ENCODE measurements around the gene CAPN15.

The CAPN15 gene

DNA sequence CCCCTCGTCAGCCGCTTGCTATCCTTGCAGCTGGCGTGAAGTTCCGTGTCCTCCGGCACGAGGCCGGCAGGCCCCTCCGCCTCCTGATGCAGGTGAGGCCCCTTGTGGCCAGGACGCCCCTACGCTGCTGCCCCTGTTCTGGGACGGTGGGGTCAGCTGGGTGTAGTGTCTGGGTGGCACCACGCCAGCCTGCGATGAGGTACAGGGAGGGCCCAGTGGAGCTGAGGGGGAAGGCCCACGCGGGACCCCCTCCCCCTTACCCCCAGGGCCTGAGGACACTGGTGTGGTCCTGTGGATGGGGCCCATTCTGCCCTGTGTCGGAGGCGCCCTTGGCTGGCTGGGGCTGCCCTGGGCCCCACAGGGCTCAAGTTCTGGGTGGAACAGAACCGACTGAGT lies 54.7 kb downstream of the CAPN15 start:
- H3K4me1 ChIP-seq (ENCODE audit: control insufficient read depth, insufficient read depth, low read length, unreplicated experiment): peaks cover 8% of the 10 kb centered on the region
- H3K27me3 ChIP-seq (ENCODE audit: insufficient read depth, low read length): no peaks in the 10 kb centered on the region
- H3K4me3 ChIP-seq (ENCODE audit: low read depth, low read length): no peak overlapping the region
- no peaks in the 10 kb centered on the region for H3K79me2 ChIP-seq (ENCODE audit: control insufficient read depth, insufficient read depth, low read length, unreplicated experiment)
- H2AFZ ChIP-seq (ENCODE audit: low read length, unreplicated experiment): no peak overlapping the region
- H3K36me3 ChIP-seq (ENCODE audit: insufficient read depth, low read length): no peaks in the 10 kb centered on the region
- H3K27ac ChIP-seq (ENCODE audit: low read depth, low read length): no peak overlapping the region

DNA sequence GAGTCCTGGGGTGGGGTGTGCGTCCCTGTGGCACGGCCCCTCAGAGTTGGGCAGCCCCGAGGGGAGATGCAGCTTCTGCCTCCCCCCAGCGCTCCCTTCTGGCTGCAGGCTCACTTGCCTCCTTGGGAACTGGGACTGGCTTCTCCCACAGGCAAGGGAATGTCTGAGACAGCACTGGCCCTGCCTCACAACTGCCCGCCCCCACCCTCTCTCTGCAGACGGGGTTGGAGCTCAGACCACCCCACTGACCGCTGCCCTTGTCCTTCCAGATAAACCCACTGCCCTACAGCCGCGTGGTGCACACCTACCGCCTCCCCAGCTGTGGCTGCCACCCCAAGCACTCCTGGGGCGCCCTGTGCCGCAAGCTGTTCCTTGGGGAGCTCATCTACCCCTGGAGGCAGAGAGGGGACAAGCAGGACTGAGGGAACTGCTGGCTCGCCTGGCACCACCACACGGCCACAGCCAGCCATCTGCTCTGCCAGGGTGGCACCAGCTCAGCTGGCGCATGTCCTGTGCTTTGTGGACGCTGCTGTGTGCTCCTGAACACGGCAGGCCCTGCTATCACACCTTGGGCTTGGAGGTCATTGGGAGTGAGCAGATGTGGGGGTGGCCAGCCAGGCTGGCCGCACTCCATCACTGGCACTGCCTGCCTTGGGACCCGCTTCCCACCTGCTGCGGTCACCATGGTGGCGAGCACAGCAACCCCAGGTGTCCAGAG lies 55.3 kb downstream of the CAPN15 start:
- peaks cover 1% of the 10 kb centered on the region for H3K79me2 ChIP-seq (ENCODE audit: control insufficient read depth, insufficient read depth, low read length, unreplicated experiment)
- no peak overlapping the region for H3K4me3 ChIP-seq (ENCODE audit: low read depth, low read length)
- H3K36me3 ChIP-seq (ENCODE audit: insufficient read depth, low read length): no peaks in the 10 kb centered on the region
- peaks cover 8% of the 10 kb centered on the region for H3K4me1 ChIP-seq (ENCODE audit: control insufficient read depth, insufficient read depth, low read length, unreplicated experiment)
- H2AFZ ChIP-seq (ENCODE audit: low read length, unreplicated experiment): no peak overlapping the region
- H3K27ac ChIP-seq (ENCODE audit: low read depth, low read length): no peak overlapping the region
- no peaks in the 10 kb centered on the region for H3K27me3 ChIP-seq (ENCODE audit: insufficient read depth, low read length)

DNA sequence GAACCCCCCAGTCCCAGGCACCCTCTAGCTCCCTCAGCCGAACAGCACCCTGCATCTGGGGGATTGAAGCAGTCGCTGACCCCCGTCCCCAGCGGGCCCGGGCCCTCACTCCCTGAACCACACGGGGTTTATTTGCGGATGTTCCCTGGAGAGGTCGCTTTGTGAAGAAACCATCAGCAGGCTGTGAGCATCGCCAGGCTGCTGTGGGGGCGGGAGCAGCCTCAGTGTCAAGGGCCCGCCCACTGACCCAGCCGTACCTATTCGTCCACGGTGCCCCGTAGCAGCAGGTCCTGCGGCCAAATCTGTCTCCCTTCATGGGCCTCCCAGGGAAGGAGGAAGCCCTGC lies 55.9 kb downstream of the CAPN15 start:
- Histone ChIP-seq H3K36me3 (ENCODE audit: insufficient read depth, low read length) (no peaks in the 10 kb centered on the region), H3K4me3 (ENCODE audit: low read depth, low read length) (no peak overlapping the region), H3K79me2 (ENCODE audit: control insufficient read depth, insufficient read depth, low read length, unreplicated experiment) (peaks cover 8% of the 10 kb centered on the region), H3K4me1 (ENCODE audit: control insufficient read depth, insufficient read depth, low read length, unreplicated experiment) (peaks cover 8% of the 10 kb centered on the region), H3K27ac (ENCODE audit: low read depth, low read length) (no peak overlapping the region), H3K27me3 (ENCODE audit: insufficient read depth, low read length) (no peaks in the 10 kb centered on the region), H2AFZ (ENCODE audit: low read length, unreplicated experiment) (no peak overlapping the region)

DNA sequence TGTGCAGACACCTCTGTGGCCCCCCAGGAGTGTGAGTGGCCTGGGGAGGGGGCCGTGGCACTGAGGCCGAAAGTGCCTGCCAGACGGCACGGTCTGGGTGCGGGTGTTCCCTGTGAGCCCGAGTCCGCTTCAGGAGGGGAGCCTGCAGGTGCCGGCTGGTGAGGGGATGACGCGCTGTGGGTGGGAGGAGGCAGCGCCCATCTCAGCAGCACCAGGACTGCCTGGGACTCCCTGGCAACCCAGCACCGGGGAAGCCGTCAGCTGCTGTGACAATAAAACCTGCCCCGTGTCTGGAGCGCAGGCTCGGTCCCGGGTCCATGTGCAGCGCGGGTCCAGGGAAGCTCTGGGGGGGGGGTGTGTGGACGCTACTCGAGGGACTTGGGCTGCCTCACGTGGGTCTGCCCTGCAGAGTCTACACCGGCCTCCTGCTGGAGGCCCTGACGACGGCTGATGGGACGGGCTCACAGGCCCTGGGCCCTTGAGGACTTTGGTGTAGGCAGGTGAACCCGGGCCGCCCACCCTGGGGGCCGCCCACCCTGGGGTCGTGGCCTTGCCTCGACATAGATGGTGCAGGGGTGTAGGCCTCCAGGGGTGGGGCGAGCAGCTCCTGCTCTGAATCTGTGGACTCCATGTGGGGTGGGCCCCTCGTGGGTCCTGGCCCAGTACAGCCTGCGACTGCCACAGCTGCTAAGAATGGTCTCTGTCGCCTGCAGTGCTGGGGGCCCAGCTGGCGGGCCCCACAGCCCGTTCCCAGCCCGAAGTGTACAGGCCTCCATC lies 56.5 kb downstream of the CAPN15 start:
- H3K36me3 ChIP-seq (ENCODE audit: insufficient read depth, low read length): no peaks in the 10 kb centered on the region
- no peak overlapping the region for H3K4me3 ChIP-seq (ENCODE audit: low read depth, low read length)
- no peak overlapping the region for H3K27ac ChIP-seq (ENCODE audit: low read depth, low read length)
- H3K27me3 ChIP-seq (ENCODE audit: insufficient read depth, low read length): no peaks in the 10 kb centered on the region
- H3K4me1 ChIP-seq (ENCODE audit: control insufficient read depth, insufficient read depth, low read length, unreplicated experiment): peaks cover 8% of the 10 kb centered on the region
- no peak overlapping the region for H2AFZ ChIP-seq (ENCODE audit: low read length, unreplicated experiment)
- H3K79me2 ChIP-seq (ENCODE audit: control insufficient read depth, insufficient read depth, low read length, unreplicated experiment): peaks cover 9% of the 10 kb centered on the region

DNA sequence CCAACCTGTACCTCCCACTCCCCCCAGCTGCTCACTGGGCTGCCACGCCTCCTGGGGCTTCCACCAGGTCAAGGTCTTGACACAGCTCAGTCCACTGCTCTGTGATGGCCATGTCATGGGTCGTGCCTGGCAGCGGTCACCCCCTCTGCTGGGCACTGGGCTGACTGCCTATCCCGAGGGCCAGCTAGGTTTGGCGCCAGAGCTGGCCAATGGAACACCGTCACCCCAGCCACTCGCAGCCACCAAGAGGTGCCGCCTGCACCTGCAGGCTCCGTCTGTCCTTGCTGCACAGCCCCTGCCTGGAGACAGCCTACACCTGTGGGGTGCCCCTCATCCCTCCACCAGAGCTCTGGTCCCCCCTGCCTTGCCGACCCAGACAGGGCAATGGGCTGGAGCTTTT lies 57.8 kb downstream of the CAPN15 start:
- no peak overlapping the region for H2AFZ ChIP-seq (ENCODE audit: low read length, unreplicated experiment)
- no peaks in the 10 kb centered on the region for H3K36me3 ChIP-seq (ENCODE audit: insufficient read depth, low read length)
- no peaks in the 10 kb centered on the region for H3K27me3 ChIP-seq (ENCODE audit: insufficient read depth, low read length)
- peaks cover 8% of the 10 kb centered on the region for H3K4me1 ChIP-seq (ENCODE audit: control insufficient read depth, insufficient read depth, low read length, unreplicated experiment)
- H3K79me2 ChIP-seq (ENCODE audit: control insufficient read depth, insufficient read depth, low read length, unreplicated experiment): peaks cover 9% of the 10 kb centered on the region
- no peak overlapping the region for H3K27ac ChIP-seq (ENCODE audit: low read depth, low read length)
- no peak overlapping the region for H3K4me3 ChIP-seq (ENCODE audit: low read depth, low read length)

DNA sequence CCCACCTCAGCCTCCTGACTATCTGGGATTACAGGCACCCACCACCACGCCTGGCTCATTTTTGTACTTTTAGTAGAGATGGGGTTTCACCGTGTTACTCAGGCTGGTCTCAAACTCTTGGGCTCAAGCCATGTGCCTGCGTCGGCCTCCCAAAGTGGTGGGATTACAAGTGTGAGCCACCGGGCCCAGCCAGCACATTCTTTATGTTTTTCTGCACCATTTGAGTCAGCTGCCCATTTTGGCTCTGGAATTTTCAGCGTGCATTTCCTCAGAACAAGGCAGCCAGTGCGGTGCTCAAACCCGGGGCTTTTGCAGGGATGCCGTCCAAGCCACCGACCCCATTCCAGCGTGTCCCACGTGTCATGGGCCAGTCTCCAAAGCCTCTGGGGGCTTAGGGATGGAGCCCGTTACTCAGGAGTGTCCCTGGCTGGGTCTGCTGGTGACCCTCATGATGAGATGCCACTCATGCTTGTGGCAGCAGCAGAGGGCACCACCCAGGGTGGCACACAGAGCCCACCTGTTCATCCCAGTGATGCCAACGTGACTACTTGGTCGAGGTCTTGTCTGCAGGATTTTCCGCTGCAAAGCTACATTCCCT lies 58.6 kb downstream of the CAPN15 start:
- H3K79me2 ChIP-seq (ENCODE audit: control insufficient read depth, insufficient read depth, low read length, unreplicated experiment): peaks cover 17% of the 10 kb centered on the region
- no peak overlapping the region for H3K27ac ChIP-seq (ENCODE audit: low read depth, low read length)
- peaks cover 14% of the 10 kb centered on the region for H3K4me1 ChIP-seq (ENCODE audit: control insufficient read depth, insufficient read depth, low read length, unreplicated experiment)
- no peaks in the 10 kb centered on the region for H3K36me3 ChIP-seq (ENCODE audit: insufficient read depth, low read length)
- no peak overlapping the region for H2AFZ ChIP-seq (ENCODE audit: low read length, unreplicated experiment)
- H3K4me3 ChIP-seq (ENCODE audit: low read depth, low read length): no peak overlapping the region
- no peaks in the 10 kb centered on the region for H3K27me3 ChIP-seq (ENCODE audit: insufficient read depth, low read length)

DNA sequence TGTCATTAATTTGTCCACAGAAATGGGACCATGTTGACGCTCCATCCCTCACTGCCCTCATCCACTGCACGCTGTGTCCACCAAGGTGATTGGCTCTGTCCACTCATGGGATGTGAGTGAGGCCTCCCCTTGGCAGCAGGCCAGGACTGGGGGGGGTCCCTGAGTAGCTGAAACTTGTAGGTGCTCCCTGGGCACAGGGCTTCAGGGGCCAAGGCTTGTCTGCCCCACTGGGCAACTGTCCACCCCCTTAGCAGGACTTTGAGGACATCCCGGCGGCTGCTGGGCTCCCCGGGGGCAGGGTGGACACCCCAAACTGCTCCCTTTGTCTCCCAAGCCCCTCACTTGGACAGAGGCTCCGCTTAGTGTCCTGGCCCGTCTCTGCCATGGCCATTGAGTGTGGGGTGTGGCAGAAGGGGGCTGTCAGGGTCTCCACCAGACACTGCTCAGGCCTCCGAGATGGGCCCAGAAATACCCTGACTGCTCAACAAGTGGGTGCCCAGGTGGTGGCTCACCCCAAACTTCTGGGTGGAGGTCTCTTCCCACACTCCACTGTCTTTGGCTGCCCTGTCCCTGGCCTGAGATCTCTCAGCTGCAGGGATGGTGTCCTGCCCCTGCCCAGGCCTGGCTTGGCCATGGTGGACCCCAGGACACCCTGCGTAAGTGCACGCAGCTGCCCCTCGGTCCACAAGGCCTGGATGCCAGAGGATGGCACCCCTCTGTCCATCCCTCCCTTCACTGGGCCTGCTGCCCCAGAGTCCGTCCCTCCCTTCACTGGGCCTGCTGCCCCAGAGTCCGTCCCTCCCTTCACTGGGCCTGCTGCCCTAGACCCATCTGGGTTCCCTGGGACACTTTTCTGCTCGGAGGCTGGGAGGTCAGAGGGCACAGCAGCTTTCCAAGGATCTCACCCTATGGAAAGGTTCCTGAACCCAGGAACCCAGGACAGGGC lies 59.4 kb downstream of the CAPN15 start:
- H3K27ac ChIP-seq (ENCODE audit: low read depth, low read length): no peak overlapping the region
- no peak overlapping the region; the same call in 1 of the 2 replicates for H3K4me3 ChIP-seq (ENCODE audit: low read depth, low read length)
- peaks cover 19% of the 10 kb centered on the region for H3K79me2 ChIP-seq (ENCODE audit: control insufficient read depth, insufficient read depth, low read length, unreplicated experiment)
- no peaks in the 10 kb centered on the region for H3K36me3 ChIP-seq (ENCODE audit: insufficient read depth, low read length)
- H2AFZ ChIP-seq (ENCODE audit: low read length, unreplicated experiment): no peak overlapping the region
- H3K4me1 ChIP-seq (ENCODE audit: control insufficient read depth, insufficient read depth, low read length, unreplicated experiment): peaks cover 16% of the 10 kb centered on the region
- no peaks in the 10 kb centered on the region for H3K27me3 ChIP-seq (ENCODE audit: insufficient read depth, low read length)

DNA sequence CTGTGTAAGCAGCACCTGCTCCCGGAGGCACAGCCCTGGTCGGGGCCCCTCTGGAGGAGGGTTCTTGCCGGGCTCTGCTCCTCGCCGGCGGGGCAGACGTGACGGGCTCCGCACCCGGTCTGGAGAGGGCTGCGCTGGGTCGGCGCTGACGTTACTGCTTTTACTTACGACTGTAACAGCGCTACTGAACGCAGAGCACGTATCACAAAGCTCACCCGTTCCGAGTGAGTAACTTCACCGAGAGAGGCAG lies 61.1 kb downstream of the CAPN15 start:
- peak overlapping the region; percentile 93 for H3K27ac ChIP-seq (ENCODE audit: low read depth, low read length)
- peaks cover 16% of the 10 kb centered on the region for H3K4me1 ChIP-seq (ENCODE audit: control insufficient read depth, insufficient read depth, low read length, unreplicated experiment)
- H3K36me3 ChIP-seq (ENCODE audit: insufficient read depth, low read length): no peaks in the 10 kb centered on the region
- H3K4me3 ChIP-seq (ENCODE audit: low read depth, low read length): peak overlapping the region; percentile 100
- peaks cover 31% of the 10 kb centered on the region for H3K79me2 ChIP-seq (ENCODE audit: control insufficient read depth, insufficient read depth, low read length, unreplicated experiment)
- no peaks in the 10 kb centered on the region for H3K27me3 ChIP-seq (ENCODE audit: insufficient read depth, low read length)
- peak overlapping the region; percentile 88 for H2AFZ ChIP-seq (ENCODE audit: low read length, unreplicated experiment)

DNA sequence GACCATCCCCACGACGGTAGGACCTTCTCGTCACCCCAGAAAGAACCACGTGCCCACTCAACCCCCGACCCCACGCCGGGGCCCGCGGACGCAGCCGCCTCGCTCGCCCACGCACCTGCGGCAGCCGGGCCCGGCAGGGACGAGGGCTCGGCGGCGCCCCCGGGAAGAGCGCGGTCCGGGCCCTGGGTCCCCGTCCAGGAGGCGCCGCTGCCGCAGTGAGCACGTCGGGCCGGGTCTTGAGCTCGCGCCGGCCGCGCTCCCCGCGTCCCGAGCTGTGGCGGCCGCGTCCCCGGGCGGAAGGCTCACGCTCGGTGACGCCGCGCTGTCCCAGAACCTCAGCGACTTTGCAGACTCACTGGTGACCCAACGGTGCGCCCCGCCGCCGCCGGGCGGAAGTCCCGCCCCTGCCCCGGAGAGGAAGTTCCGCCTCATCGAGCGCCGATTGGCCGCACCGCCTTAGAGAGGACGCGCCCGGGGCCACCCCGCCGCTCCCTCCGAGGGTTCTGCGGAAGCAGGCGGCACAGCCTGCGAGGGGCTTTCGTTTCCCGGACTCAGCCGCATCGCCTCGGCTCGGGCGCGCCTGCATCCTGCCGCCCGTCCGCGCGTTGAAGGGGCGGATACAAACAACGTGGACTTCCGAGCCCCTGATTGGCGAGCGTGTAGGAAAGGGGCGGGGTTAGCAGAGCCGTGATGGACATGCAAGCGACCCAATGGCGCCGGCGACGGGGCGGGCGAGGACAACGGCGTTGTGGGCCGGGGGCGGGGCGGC lies 61.6 kb downstream of the CAPN15 start:
- Histone ChIP-seq H3K36me3 (ENCODE audit: insufficient read depth, low read length) (no peaks in the 10 kb centered on the region), H3K27me3 (ENCODE audit: insufficient read depth, low read length) (no peaks in the 10 kb centered on the region), H3K79me2 (ENCODE audit: control insufficient read depth, insufficient read depth, low read length, unreplicated experiment) (peaks cover 36% of the 10 kb centered on the region), H3K27ac (ENCODE audit: low read depth, low read length) (peak overlapping the region; percentile 93), H3K4me3 (ENCODE audit: low read depth, low read length) (peak overlapping the region; percentile 100), H3K4me1 (ENCODE audit: control insufficient read depth, insufficient read depth, low read length, unreplicated experiment) (peaks cover 16% of the 10 kb centered on the region), H2AFZ (ENCODE audit: low read length, unreplicated experiment) (peak overlapping the region; percentile 95)

DNA sequence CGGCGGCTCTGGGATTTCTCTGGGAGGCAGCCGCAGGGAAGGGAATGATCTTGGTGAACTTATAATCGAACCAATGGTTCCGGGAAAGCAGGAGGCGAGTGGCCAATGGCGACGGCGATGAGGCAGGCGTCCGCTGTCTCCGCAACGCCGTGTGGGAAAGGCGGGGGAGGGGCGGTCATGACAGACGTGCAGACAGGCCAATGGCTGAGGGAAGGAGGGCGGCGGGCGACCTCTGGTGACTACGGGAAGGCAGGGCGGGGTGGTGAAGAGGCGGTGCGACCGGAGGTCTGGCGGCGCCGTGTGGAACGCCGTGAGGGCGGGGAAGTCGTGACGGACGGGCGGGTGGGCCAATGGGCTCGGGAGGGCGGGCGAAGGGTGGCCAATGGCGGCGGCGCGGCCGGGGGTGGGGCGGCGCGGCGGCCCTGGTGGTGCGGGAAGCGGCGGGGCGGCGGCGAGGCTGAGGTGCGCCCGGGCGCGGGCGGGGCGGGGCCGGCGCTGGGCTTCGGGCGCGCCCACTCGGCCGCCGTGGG lies 62.2 kb downstream of the CAPN15 start, which contains the start of gene RAB40C:
Gene RAB40C, plus strand, starts transcription at position 409 of the 530 bp plus-strand sequence. CDS start 226 bp downstream, outside the sequence.
- Histone ChIP-seq H3K4me3 (ENCODE audit: low read depth, low read length) (peak within 1 kb of the TSS; percentile 100), H3K36me3 (ENCODE audit: insufficient read depth, low read length) (no peaks in the 10 kb centered on the region), H3K27ac (ENCODE audit: low read depth, low read length) (peak within 1 kb of the TSS; percentile 93), H3K27me3 (ENCODE audit: insufficient read depth, low read length) (no peaks in the 10 kb centered on the region), H3K79me2 (ENCODE audit: control insufficient read depth, insufficient read depth, low read length, unreplicated experiment) (peaks cover 41% of the 10 kb centered on the region), H2AFZ (ENCODE audit: low read length, unreplicated experiment) (peak within 1 kb of the TSS; percentile 95), H3K4me1 (ENCODE audit: control insufficient read depth, insufficient read depth, low read length, unreplicated experiment) (peaks cover 16% of the 10 kb centered on the region)

Data from ACC112 (cell line).